ENCODE measurements around the gene HACD1.
"Not testable (repeated sequence)": the region's sequence is repeated elsewhere in the genome, so short reads cannot be mapped to it uniquely, and the experiment has no call there.

The HACD1 gene

DNA sequence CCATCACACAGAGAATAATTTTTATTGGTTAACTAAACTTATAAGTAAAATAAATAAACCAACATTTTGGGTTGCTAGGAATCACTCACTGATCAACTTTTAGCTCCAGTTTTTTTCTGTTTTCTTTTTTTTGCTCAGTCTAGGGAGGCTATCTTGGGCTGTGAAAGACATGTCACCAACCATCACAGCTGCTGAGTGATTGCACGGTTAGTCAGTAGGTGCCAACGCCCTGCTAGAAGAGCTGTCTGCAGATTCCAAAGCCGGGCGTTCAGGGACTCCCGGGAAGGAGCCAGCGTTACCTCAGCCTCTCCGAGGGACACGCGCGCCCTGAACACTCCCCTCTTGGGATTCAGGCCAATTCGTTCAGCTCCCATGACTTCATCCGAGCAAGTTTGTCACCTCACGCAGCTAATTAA is 26.2 kb upstream of the HACD1 start:
- DNase-seq (ENCODE audit: low spot score) = no peak

DNA sequence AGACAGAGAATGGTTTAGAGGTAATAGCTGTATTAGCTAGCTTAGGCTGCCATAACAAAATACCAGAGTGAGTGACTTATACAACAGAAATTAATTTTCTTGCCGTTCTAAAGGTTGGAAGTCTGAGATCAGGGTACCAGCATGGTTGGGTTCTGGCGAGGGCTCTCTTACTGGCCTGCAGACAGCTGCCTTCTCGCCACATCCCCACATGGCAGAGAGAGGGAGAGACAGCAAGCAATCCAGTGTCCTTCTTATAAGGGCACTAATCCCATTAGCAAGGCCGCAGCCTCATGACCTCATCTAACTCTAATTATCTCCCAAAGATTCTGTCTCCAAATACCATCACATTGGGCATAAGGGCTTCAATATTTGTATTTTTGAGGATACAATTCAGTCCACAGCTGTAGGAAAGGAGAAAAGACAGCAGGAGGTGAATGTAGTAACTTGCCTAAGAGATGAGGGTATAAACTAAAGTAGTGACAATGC is 23.2 kb upstream of the HACD1 start:
- no peak for DNase-seq (ENCODE audit: low spot score)

DNA sequence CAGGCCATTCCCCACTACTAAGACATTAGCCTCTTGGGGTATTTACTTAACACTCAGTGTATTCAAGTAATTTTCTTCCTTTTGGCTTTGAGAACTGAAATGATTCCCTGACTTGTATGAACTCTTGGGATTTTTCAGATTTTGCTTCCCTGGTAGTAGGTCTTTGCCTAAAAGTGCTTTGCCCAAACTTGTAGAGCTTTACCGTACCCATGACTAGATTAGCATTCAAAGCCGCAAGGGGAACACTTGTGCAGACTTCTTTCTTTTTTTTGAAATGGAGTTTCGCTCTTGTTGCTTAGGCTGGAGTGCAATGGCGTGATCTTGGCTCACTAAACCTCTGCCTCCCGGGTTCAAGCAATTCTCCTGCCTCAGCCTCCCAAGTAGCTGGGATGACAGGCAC is 20.7 kb upstream of the HACD1 start:
- no peak for DNase-seq (ENCODE audit: low spot score)

DNA sequence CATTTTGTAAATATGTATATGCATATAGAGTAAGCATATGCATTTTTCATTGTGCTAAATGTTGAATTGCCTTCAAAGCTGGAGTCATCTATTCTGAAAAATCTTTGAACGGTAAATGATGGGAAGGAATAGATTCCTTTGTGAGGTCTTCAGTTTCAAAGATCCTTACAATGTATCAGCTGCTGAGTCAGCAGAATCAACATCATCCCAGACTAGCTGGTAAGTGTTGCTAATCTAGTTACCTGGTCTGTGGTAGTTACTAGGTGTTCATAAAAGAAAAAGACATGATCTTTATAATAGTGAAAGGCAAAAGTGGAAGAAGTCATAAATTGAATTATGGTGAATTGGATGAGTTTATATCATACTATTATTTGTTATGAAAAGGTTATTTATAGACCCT is 16.2 kb upstream of the HACD1 start:
- DNase-seq (ENCODE audit: low spot score) = no peak

DNA sequence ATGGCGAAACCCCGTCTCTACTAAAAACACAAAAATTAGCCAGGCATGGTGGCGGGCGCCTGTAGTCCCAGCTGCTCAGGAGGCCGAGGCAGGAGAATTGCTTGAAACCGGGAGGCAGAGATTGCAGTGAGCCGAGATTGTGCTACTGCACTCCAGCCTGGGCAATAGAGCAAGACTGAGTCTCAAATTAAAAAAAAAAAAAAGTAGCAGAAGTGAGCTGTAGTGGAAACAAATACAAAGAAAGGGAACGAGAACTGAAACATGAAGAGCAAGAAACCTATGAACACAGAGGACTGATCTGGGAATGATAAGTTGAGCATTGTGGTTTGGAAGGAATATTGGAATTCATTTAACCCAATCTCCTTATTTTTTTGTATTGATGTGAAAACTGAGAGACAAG is 15.4 kb upstream of the HACD1 start:
- DNase-seq (ENCODE audit: low spot score) = not testable (repeated sequence)

DNA sequence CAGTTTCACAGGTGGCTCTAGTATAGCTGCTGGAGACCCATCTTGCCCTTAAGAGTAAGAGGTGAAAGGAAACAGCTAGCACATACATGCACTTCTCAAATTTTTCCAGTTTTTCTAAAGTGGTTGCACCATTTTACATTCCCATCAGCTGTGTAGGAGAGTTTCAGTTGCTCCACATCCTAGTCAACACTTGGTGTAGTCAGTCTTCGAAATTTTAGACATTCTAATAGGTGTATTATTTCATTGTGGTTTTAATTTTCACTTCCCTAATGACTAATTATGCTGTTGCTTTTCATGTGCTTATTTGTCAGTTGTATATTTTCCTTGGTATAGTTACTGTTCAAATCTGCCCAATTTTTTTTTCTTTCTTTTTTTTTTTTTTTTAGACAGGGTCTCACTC is 9.5 kb upstream of the HACD1 start:
- no peak for DNase-seq (ENCODE audit: low spot score)

DNA sequence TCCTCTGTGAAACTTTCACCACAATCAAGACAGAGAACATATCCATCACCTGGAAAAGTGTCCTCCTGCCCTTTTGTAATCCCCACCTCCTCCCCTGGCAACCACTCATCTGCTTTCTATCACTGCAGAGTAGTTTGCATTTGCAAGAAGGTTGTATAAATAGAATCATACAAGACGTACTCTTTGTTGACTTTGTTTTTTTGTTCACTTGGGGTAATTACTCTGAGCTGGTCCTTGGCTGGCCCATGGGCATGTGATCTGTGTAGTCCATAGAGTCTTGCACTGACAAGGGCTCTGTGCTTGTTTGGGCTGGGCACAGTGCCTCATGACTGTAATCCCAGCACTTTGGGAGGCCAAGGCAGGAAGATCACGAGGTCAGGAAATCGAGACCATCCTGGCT is 7.8 kb upstream of the HACD1 start:
- no peak for DNase-seq (ENCODE audit: low spot score)

DNA sequence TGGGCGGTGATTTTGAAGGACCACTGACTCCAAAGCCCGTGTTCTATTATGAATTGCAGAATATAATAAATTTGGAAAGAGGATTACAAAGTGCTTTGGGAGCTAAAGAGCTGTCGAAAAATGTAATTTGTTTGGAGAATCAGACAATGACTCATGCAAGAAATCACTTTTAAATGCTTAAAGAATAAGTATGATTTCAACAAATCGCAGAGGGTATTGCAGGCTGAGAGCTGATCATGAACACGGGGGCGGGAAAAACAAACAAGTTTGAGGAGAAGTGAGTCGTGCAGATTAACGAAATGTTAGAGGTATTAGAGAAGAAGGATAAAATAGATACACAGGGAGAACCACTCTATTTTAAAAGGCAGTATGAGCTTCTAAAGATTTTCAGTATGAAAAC is 4.9 kb upstream of the HACD1 start:
- no peak for DNase-seq (ENCODE audit: low spot score)

DNA sequence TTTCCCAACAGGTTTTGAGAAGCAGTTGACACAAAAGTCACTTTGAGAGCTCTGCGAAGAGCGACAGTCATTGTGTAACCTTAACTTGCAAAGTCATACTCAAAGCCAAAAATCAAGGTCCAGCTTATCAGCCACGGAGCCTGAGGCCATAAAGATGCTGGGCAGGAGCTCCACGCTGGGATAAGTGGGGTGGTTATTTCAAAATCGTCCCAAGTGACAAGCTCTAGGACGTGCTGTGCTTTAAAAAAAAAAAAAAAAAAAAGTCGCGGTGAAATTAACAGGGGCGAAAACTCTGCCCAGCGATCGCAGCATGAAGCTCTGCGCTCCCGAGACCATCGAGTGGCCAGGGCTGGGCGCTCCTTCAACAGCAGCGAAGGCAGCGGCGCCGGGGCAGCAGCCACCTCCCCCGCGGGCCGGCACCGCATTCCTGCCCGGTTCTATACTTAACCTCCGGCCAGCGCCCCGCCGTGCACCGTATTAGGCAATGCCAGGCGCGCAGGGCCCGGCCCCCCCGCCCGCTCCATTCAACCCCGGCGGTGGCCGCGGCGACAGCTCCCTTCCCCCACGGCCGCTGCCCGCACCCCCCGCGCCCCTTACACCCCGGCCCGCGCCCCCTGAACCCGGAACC is 657 bp downstream of the HACD1 start:
- DNase-seq (ENCODE audit: low spot score) = peak; percentile 4

DNA sequence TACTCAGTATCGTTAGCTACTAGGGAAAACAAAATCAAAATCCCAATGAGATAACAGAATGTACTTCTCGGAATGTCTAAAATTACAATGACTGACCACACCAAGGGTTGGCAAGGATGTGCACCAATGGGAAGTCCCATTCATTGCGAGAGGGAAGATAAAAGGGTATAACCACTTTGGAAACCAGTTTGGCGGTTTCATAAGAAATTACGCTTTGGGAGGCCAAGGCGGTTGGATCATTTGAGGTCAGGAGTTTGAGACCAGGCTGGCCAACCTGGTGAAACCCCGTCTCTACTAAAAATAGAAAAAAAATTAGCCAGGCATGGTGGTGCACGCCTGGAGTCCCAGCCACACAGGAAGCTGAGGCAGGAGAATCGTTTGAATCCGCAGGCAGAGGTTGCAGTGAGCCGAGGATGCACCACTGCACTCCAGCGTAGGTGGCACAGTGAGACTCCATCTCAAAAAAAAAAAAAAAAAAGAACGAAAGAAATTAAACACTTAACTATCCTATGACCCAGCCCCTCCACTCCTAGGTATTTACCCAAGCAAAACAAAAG is 7.6 kb downstream of the HACD1 start:
- DNase-seq (ENCODE audit: low spot score) = no peak

DNA sequence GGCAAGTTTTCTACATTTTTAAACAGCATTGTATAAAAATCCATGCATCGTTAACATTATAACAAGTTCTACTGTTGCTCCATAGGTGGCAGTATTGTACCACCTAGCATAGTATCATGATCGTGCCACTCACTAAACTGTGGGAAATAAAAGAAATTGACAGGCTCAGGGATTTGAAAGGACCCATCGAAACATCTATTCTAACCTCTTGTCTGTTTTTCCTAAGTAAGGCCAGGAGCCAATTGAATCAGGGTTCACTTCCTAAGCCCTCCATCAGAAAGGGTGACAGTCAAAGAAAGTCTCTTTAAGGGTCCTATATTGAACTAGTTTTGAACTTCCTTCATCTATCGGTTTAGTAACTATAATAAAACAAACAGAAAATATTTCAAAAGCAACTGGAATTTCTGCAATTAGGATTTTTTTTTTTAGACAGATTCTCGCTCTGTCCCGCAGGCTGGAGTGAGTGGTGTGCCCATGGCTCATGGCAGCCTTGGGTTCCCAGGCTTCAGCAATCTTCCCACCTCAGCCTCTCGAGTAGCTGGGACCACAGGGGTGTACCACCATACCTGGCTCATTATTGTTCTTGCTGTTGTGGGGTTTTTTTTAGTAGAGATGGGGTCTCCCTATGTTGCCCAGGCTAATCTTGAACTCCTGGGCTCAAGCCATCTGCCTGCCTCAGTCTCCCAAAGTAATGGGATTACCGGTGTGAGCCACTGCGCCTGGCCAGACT is 9.4 kb downstream of the HACD1 start:
- peak; percentile 65 for DNase-seq (ENCODE audit: low spot score)

DNA sequence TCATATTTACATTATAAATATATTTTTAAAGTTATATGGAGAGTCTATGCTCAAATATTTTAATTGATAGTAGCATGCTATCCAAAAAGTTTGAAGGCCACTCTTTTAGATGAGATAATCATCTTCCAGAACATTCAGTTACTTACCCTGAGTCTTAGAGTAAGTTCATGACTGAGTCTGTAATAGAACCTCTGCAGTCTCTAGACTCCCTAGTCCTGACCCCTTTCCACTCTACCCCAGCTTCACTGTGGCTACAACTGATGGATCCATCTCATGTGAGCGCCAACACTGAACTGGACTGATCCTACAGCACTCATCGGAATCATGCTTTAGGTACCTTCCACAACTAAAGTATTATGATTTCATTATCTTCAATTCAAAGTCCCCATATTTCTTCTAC is 10.1 kb downstream of the HACD1 start:
- no peak for DNase-seq (ENCODE audit: low spot score)

DNA sequence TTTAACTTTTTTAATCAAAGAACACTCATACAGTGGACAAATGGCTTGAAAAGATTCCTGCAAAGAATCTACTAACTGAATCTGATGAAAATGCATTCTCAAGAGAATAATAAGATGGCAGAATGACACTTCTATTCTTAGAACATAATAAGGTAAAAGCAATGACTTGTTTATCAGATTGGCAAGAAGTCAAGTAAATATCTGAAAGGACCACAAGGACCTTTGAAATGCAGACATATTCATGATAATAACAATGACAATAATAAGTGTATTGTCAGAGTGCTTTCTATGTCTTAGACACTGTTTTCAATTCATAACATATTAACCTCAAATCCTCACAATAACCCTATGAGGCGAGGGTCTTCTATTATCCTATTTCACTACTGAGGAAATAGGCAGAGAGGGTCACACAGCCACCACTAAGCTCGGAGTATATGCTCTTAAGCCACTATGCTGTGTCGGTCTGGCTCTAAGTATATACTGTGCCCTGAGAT is 10.6 kb downstream of the HACD1 start:
- no peak for DNase-seq (ENCODE audit: low spot score)

DNA sequence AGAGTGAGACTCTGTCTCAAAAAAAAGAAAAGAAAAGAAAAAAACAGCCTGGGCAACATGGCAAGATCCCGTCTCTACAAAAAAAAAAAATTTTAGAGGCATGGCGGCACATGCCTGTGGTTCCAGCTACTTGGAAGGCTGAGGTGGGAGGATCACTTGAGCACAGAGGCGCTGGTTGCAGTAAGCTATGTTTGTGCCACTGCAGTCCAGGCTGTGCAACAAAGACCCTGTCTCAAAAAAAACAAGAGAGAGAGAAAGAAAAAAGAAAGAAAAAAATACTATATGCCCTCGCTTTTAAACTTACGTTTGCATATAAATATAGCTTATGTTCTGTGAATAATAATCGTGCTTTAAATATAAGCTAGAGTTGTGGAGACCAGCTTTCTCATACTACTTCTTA is 11.2 kb downstream of the HACD1 start:
- no peak for DNase-seq (ENCODE audit: low spot score)

DNA sequence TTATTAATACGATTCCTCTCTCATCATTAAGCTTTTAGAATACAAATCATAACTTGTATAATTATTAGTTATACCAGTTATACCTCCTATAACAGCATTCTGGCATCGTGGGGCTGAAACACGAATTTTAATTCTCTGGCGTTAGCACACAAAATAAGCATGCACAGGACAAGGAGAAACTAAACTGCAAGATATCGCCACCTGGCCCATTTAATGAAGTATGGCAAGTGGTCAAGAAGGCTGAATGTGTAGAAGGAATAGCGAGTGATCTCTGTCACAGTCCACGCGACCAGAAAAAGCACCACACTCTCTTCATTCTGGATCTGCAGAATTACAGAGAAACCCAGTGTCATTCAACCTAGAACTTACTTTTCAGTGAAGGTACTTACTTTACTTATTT is 18.1 kb downstream of the HACD1 start:
- DNase-seq (ENCODE audit: low spot score) = peak; percentile 19

DNA sequence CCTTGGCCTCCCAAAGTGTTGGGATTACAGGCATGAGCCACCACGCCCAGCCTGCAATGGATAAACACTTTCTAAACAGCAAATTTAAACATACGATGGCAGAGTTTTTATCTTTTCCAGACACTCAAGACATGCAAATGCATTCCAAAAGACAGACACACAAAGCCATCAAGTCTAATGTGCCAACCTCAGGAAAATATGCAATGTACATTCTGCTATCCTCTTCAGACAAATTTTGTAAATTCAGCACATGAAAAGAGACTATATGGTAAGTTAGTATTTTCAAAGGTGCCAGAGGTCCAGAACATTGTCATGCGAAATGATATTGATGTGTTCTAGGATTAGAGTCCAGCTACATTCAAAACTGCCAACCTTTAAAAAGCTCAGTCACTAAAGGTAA is 19.8 kb downstream of the HACD1 start:
- no peak for DNase-seq (ENCODE audit: low spot score)

DNA sequence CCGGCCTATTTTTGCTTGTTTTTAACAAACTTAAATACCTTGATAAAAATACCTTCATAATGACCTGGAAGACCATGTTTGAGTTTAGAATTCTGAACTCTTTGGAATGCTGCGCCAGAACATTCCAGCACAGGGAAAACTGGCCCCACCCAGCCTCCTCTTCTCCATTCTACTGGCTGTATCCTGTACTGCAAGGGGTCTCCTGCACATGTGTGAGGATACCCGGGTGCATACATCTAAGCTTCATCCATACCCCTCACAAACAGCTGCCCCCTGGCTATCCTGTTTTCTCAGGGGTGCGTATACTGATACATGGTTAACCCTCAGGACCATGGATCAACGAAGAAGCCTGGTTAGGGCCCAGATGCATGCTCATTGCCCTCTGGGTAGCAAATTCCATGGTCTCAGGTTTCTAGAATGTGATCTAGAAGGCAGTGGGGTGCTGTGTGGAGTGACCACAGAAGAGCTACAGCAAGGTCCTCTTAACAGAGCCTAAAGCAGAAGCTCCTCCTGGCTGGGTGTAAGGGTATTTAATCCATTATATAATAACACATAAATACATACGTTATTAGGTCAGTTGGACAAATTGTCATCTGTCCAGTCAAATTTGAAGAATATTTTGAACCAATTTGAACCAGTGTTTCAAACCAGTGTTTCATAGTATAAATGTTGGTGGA is 26.1 kb downstream of the HACD1 start:
- no peak for DNase-seq (ENCODE audit: low spot score)

DNA sequence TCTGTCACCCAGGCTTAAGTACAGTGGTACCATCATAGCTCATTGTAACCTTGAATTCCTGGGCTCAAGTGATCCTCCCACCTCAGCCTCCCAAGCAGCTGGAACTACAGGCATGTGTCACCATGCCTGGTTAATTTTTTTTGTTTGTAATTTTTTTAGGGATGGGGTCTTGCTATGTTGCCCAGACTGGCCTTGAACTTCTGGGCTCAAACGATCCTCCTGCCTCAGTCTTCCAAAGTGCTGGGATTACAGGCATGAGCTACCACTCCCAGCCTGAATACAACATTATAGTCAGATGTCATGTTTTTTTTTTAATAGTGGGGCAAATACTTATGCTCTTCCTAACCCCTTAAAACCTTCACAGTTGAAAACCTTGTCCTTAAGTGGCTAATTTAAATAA is 27.9 kb downstream of the HACD1 start:
- not testable (repeated sequence) for DNase-seq (ENCODE audit: low spot score)

DNA sequence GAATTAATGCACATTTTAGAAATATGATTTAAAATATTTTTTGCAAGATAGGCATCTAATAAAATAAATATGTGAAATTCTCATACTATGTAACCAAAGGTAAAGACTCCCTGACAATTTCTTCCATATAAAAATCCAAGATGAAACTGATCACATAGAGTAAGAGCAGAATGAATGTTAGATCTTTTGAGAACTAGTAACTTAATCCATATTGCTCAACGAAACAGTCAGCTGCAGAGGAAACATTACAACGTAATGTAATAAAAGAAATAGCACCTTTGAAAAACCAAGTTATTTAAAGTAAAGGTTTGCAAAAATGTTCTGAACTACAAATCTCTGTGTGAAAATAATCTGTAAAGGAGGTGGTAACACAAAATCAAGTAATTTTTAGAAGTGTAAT is 28.8 kb downstream of the HACD1 start:
- no peak for DNase-seq (ENCODE audit: low spot score)

DNA sequence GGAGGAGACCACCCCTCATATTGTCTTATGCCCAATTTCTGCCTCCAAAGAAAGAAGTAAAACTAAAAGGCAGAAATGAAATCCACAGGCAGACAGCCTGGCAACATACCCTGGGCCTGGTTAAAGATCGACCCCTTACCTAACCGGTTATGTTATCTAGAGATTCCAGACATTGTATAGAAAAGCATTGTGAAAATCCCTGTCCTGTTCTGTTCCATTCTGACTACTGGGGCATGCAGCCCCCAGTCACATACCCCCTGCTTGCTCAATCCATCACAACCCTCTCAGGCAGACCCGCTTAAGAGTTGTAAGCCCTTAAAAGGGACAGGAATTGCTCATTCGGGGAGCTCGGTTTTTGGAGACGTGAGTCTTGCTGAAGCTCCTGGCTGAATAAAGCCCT is 29.9 kb downstream of the HACD1 start:
- DNase-seq (ENCODE audit: low spot score) = not testable (repeated sequence)

DNA sequence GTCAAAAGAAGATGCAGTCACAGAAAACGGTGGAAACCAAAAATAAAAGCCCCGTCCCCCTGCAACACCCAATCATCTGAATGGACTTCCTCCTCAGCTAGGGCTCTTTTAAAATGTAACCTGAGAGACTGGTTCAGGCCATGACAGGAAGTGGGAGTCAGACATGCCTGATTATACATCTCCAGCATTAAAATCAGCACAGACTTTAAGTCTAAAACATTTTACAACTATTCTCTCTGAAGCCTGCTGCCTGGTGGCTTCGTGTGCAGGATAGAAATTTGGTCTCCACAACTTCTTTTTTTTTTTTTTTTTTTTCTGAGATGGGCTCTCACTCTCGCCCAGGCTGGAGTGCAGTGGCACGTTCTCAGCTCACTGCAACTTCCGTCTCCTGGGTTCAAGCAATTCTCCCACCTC is 30.3 kb downstream of the HACD1 start:
- peak; percentile 3 for DNase-seq (ENCODE audit: low spot score)

DNA sequence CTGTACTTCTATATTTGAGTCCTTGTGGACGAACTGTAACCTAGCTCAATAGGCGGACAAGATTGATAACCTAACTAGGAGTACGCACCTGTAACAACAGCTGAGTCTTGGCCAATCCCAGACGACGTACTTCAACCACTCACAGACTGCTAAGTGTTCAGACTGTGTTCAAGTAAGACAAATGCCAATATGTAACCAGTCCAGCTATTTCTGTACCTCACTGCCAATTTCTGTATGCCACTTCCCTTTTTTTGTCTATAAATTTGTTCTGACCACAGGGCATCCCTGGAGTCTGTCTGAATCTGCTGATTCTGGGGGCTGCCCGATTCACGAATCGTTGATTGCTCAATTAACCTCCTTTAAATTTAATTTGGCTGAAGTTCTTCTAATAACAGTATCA is 32.2 kb downstream of the HACD1 start:
- DNase-seq (ENCODE audit: low spot score) = no peak

DNA sequence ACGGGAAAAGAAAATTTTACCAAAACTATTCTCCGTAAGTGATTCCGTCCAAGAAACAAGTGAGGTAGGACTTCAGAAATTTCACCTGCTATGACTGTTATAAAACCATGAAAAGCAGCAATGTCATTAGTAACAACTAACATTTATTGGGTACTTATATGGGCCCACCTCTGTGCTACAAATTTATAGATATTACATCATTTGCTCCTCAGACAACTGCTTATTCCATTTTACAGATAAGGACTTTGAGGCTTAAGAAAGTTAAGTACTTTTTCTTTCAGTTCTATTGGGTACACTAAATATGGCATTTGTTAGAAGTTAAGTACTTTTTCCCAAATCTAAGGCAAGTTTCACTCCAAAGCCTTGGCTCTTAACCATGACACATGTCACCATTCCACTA is 36.3 kb downstream of the HACD1 start:
- DNase-seq (ENCODE audit: low spot score) = no peak
